GM20431 (cell line): ENCODE measurements around the gene OMA1.

Experiments used
- in situ Hi-C: fragments of 300-500 bp; cut with MseI, MboI; formaldehyde crosslinking; loops from one replicate; pipeline ENCODE4 v1.15.0; 2020; ENCODE audit warnings: low sequenced_read_pairs; ENCODE audit not compliant: unreplicated experiment

OMA1 gene

DNA sequence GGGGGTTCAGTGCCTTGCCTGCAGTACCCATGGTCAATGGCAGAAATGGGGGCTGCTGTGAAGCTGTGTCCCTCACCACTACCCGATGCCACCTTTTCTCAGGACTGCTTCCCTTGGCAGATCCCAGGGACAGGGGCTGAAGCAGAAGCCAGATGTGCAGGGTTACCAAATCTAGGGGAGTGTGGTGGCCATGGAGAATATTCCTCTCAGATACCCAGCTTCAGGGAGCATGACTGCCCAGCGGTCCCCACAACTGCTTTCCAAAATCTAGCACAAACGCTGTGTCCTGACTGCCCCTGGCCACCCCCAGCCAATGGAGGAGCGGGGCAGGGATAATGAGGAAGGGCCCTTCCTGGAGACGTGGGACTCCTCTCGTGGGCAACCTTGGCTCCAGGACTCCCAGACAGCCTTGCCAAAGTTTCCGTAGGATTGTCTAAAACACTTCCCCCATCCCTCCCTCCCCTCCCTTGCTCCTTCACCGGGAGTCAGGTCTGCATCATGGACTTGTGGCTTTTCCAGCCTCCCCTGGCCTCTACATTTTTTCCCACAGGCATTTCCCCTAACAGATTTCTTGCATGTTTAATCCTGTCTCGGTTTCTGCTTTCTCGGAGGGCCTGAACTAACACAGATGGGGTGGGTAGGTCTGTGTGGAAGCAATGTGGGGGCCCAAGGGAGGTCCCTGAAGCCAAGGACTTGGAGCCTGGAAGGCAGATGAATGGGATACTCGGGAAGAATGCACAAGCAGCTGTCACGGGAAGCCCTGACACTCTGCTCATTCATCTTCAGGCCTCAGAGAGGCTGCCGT is 80.5 kb downstream of the OMA1 start:
- in situ Hi-C loops = no loop called here

DNA sequence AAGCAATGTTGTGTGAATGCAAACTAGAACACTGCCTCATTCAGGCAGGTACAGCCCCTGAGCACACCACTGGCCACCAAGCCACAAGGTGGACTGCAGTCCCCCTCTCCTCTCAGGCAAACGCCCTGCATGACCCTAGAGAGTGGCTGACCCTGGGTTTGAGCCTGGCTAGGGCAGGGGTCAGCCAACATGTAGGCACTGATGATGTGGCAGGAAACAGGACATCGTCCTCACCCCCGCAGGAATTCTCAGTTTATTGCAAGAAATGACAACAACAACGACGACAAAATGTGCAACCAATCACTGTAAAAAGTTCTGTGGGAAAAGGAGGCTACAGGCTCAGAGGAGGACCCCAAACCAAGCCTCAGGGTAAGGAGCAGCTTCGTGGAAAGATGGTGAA is 81.3 kb downstream of the OMA1 start:
- in situ Hi-C loops = no loop called here

DNA sequence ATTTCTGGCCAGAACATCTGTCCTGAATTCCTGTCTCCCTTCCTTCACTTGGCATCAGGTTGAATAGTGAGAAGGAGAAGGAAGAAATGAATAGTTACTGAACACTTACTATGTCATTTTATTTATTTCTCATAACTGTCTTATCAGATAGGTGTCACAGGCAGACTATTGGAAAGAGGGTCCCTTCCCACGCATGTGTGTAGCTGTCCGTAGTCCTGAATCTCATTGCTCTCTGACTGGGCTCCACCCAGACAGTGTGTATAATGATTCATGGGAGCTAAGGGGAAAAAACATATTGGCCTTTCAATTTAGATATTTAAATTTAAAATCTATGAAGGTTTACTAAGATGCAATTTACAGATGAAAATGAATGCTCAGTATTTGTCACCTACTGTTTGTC is 86.1 kb downstream of the OMA1 start:
- in situ Hi-C loops = no loop called here

GRCh38 chr1:58459911-58460310 is 86.6 kb downstream of the OMA1 start:
- in situ Hi-C loops = no loop called here

DNA sequence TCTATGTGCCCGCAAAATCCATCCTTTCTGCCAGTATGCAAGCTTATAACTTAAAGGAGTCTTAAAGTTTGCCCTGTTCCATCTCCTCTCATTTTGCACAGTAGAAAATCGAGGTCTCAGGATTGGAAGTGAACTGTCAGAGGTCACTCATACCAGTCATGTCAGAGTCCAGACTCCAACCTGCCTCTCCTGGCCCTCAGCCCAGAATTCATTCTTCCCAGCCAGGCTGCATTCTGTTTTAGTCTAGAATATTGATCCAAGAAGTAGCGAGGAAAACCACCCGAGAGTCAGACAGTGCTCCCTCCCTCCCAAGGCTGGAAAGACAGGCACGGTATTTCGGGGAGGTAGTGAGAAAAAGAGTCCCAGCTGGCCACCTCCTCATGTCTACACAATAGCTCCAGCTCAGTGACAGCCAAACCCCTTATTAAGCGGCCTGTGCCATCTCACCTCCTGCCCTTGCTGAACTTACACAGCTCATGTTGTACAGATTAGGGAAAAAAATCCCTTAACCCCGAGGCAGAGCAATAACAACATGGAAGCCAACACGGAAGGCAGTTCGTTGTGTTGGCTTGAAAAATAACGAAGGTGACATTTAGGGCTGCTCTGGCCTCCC is 89.4 kb downstream of the OMA1 start:
- in situ Hi-C loops = no loop called here

DNA sequence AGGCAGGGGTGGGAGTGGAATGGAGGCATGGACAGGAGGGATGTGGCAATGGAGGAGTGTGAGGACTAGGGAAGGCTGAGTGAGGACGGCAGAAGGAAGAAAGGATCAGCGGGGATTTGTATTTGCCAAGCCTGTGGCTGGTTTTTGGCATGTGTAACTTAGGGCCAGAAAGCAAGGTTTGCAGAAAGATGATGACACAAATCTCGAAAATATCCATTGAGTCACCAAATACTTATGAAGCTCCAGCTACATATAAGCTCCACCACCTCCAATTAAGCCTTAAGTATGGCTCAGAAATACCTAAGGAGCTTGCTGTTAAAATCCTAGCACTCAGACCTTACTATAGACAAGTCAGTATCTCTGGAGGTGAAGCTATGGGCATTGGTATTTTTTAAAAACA is 90.1 kb downstream of the OMA1 start:
- in situ Hi-C loops = no loop called here

GRCh38 chr1:58454807-58455206 is 91.7 kb downstream of the OMA1 start:
- in situ Hi-C loops = no loop called here

DNA sequence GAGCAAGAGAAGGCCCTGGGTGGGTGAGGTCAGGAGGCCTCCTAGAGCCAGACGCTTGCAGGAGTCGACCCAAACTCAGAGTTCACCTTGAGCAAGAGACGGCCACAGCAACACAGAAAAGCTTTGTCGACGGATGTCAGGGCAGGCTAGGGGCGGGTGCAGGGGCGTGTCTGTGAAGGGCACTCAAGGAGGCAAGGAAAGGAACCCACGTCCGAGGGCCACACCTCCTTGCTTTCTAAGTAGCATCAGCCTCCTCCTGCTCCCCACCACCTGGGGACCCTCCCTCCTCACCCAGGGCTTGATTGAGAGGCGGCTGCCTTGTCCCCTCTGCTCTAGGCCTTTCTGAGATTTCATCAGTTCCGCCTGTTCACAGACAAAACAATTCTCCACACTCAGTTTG is 92.1 kb downstream of the OMA1 start:
- in situ Hi-C loops = no loop called here

GRCh38 chr1:58451560-58452191 is 94.8 kb downstream of the OMA1 start:
- in situ Hi-C loops = no loop called here

- in situ Hi-C loops = no loop called here
Measured at GRCh38 chr1:58447886-58448285, 98.6 kb downstream of the OMA1 start.

DNA sequence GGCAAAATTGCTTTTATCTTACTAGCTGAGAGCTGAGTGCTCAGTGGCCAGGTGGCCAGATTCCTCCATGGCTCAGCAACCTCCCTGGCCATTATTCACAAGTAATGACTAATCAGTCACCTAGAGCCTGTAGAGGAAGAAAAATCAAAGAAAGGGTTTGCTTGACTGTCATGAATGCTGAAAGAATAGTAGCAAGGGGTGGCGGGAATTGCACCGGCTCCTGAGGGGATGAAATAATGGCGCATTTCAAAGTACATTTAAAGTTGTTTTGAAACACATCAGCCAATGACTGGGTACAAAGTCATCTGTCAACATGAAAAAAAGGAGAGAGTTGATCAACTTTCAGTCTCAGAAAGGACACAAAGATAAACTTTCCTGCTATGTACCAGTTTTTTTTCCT is 99.5 kb downstream of the OMA1 start:
- in situ Hi-C loops = no loop called here

DNA sequence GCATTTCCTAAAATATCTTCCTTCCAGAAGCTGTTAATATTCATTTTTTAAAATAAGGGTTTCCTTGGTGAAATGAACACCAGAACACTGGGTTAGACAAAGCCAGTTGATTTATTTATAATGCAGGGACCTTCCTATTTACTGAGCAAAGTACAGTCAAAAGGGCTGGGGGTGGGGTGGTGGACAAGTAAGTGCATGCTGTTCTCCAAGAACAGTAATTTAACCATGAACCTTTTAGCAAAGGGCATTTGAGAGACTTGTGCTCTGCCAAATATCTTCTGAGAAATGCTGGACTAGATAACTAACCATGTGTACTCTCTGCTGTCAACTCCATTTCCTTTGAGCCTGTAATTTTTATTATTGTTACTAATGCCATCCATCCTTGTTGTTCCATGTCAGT is 100.2 kb downstream of the OMA1 start:
- in situ Hi-C loops = no loop called here

DNA sequence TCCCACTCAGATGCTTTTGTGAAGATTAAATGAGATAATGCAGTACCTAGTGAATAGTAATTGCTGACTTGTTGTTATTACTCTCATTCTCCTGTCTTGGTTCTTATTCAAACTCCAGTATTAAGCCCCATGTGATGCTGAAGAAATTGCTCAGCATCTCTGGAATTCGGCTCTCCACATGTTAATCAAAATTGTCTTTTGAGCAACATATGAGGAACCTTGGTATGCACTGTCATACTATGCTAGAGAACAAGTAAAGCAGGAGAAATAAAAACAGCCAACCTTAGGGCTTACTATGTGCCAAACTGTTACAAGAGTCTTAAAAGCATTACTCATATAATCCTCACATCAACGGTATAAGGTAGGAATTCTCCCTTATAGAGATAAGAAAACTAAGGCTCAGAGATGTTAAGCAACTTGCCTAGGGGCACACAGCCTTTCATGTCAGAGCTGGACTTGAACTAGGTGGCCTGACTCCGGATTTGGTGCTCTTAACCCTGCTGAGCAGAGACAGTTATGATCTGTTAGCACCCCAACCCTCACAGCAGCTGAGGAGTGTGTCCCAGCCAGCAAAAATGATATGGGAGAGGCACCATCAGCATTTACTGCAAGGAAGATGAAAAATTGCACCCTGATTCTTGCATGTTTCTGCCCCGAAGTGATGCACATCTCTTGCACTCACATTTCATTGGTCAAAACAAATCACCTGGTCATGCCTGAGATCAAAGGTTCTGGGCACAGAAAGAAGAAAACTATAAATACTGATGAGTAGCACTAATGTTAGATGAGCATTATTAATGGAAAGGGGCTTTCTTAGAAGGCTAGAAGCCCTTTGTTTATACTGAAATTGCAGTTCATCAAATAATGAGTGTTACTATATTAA is 102.3 kb downstream of the OMA1 start:
- in situ Hi-C loops = no loop called here

DNA sequence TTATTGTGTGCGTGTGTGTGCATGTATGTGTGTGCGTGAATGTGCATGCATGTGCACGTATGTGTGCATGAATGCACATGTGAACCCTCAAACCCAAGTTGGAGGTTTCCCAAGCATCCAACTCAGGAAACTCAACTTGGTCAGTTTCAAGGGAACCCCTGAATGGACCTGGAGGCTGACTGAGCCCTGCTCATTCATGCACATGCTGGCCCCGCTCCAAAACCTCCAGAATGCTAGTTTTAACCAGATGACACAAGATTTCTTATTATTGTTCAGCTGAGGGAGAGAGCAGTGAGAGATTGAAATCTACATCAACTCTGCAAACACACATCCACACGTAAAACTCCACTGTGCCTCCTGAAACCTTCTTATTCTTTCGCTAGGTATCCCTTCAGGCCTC is 104.4 kb downstream of the OMA1 start:
- in situ Hi-C loops = no loop called here

GRCh38 chr1:58441699-58442098 is 104.8 kb downstream of the OMA1 start:
- in situ Hi-C loops = no loop called here

GRCh38 chr1:58440696-58441095 is 105.8 kb downstream of the OMA1 start:
- in situ Hi-C loops = no loop called here

DNA sequence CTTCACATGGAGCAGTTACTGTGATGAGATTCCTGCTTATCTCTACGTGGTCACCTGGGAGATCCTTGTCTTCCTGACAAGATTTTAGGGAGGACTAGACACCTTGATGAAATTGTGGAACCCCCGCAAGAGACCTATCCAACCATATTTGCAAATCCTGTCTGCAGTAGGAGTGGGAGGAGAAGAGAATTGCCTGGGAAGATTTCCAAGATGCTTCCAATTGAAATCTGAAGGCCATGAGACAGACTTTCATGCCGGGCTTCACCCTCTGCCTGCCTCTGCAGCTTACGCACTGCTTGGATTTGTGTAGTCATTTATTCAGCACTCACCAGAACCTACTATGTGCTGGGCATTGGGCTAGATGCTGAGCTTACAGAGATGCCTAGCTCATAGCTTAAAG is 106.6 kb downstream of the OMA1 start:
- in situ Hi-C loops = no loop called here

DNA sequence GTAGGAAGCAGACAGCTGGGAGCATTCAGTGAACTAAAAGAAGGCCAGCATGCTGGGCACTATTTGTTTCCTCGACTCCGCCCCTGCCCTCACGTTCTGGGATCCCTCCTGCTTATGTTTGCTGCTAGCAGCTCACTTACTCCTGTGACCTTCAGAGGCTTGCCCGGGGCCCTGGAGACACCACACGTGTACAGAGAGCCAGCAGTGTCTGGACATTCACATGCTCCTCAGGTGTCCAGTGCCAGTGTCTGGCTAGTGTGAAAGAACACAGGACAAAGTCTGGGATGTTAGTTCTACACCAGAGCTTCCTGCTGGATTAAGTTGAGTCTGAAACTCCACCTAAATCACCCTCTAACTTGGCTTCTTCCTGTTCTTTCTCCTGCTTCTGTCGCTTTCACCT is 108.1 kb downstream of the OMA1 start:
- in situ Hi-C loops = no loop called here

- in situ Hi-C loops = no loop called here
Measured at GRCh38 chr1:58437623-58438022, 108.9 kb downstream of the OMA1 start.

DNA sequence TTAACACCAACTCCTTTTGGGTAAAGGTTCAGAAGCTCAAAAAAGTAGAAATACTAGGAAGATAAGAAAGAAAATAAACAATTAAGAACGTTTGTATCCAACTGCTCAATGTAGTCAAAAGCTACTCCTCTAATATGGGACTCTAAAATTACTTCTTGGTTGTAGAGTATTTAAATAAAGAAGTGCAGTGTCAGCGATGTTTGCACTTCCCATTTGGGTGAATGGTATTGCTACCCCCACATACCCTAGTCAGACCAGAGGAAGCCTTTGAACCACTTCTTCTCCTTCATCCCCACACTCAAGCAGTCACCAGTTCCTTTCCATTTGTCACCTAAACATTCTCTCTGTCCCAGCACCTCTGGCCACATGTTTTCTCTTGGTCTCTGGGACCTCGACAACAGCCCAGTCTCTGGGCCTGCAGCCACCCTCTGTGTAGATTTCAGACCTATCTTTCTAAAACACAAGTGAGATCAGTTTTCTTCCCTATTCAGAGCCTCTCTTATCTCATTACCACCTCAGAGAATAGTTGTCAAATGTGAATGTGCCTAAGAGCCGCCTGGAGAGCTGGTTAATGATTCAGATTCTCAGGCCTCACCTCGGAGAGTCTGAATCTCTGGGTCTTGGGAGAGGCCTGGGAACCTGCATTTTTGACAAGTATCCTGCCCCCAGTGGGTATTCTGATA is 109.8 kb downstream of the OMA1 start:
- in situ Hi-C loops = no loop called here
